ENCODE results near the gene C16orf74.

Gene C16orf74

DNA sequence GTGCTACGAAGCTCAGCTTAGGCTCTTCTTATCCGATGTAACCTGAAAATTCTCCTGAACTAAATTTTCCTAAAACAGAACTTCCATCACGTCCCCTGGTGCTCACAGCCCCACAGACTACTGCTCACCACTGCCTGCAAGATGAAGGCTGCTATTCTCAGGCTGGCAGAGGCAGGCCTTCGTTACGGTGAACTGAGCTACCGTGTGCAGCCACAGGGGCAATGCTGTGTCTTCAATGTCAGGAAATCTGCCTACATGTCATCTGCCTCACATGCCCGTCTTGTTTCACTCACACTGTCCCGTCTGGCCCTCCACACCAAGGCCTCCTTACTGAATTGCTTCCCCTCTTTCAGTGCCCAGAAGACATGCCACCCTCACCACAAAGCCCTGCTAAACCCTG is 32.5 kb upstream of the C16orf74 start:
- CTCF ChIA-PET = interaction anchor here (0.7 kb wide), 1 partner anchor 8 kb away, joined by 3 read pairs; no protein-coding TSS in a partner anchor
- H3K27ac Mint-ChIP-seq = peak overlapping the region; percentile 9
- H3K27me3 Mint-ChIP-seq = no peaks in the 10 kb centered on the region
- H3K36me3 Mint-ChIP-seq = peaks cover 34% of the 10 kb centered on the region
- H3K4me1 Mint-ChIP-seq = no peaks in the 10 kb centered on the region
- DNase-seq = no peak
- H3K9me3 Mint-ChIP-seq = no peaks in the 10 kb centered on the region
- H3K4me3 Mint-ChIP-seq = no peak overlapping the region

GRCh38 chr16:85782451-85782850 is 31.6 kb upstream of the C16orf74 start:
- no peaks in the 10 kb centered on the region for H3K4me1 Mint-ChIP-seq
- H3K27me3 Mint-ChIP-seq = no peaks in the 10 kb centered on the region
- H3K27ac Mint-ChIP-seq = peak overlapping the region; percentile 49
- no peak for DNase-seq
- no peak overlapping the region for H3K4me3 Mint-ChIP-seq
- no peaks in the 10 kb centered on the region for H3K9me3 Mint-ChIP-seq
- CTCF ChIA-PET = no interaction called here
- H3K36me3 Mint-ChIP-seq = peaks cover 38% of the 10 kb centered on the region

GRCh38 chr16:85781695-85782370 is 30.9 kb upstream of the C16orf74 start:
- no peaks in the 10 kb centered on the region for H3K27me3 Mint-ChIP-seq
- no peak overlapping the region for H3K4me3 Mint-ChIP-seq
- peaks cover 38% of the 10 kb centered on the region for H3K36me3 Mint-ChIP-seq
- no peaks in the 10 kb centered on the region for H3K9me3 Mint-ChIP-seq
- H3K4me1 Mint-ChIP-seq = no peaks in the 10 kb centered on the region
- CTCF ChIA-PET = no interaction called here
- H3K27ac Mint-ChIP-seq = no peak overlapping the region
- no peak for DNase-seq

GRCh38 chr16:85781156-85781555 is 30.3 kb upstream of the C16orf74 start:
- peaks cover 40% of the 10 kb centered on the region for H3K36me3 Mint-ChIP-seq
- H3K9me3 Mint-ChIP-seq = no peaks in the 10 kb centered on the region
- H3K27ac Mint-ChIP-seq = no peak overlapping the region
- CTCF ChIA-PET = no interaction called here
- H3K27me3 Mint-ChIP-seq = no peaks in the 10 kb centered on the region
- no peak overlapping the region for H3K4me3 Mint-ChIP-seq
- no peak for DNase-seq
- no peaks in the 10 kb centered on the region for H3K4me1 Mint-ChIP-seq

DNA sequence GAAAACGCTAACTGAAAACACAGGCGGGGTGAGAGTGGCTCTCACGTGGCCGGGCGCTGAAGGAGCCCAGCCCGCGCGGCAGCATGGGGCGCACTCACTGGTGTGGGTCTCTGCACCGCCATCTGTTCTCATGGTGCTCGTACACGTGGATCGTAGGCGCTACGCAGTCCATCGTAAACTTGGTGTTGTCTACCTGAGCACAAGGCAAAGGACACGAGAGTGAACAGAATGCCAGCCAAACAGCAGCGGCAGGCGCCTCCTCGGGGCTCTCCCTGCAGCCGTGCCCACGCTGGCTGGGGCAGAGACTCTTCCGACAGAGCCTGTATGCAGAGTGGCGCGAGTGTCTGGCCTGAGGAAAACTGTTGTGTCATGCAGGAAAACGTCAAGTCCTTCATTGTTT is 29.4 kb upstream of the C16orf74 start:
- H3K4me1 Mint-ChIP-seq = no peaks in the 10 kb centered on the region
- no peak overlapping the region for H3K4me3 Mint-ChIP-seq
- no peaks in the 10 kb centered on the region for H3K9me3 Mint-ChIP-seq
- no peak overlapping the region for H3K27ac Mint-ChIP-seq
- CTCF ChIA-PET = interaction anchor here (1.3 kb wide), 1 partner anchor 20 kb away, joined by 3 read pairs; no protein-coding TSS in a partner anchor
- H3K27me3 Mint-ChIP-seq = no peaks in the 10 kb centered on the region
- no peak for DNase-seq
- H3K36me3 Mint-ChIP-seq = peaks cover 32% of the 10 kb centered on the region

GRCh38 chr16:85778873-85779272 is 28.0 kb upstream of the C16orf74 start:
- no peaks in the 10 kb centered on the region for H3K27me3 Mint-ChIP-seq
- H3K36me3 Mint-ChIP-seq = peaks cover 32% of the 10 kb centered on the region
- H3K4me1 Mint-ChIP-seq = no peaks in the 10 kb centered on the region
- H3K27ac Mint-ChIP-seq = no peak overlapping the region
- no peak overlapping the region for H3K4me3 Mint-ChIP-seq
- CTCF ChIA-PET = no interaction called here
- no peaks in the 10 kb centered on the region for H3K9me3 Mint-ChIP-seq
- no peak for DNase-seq

DNA sequence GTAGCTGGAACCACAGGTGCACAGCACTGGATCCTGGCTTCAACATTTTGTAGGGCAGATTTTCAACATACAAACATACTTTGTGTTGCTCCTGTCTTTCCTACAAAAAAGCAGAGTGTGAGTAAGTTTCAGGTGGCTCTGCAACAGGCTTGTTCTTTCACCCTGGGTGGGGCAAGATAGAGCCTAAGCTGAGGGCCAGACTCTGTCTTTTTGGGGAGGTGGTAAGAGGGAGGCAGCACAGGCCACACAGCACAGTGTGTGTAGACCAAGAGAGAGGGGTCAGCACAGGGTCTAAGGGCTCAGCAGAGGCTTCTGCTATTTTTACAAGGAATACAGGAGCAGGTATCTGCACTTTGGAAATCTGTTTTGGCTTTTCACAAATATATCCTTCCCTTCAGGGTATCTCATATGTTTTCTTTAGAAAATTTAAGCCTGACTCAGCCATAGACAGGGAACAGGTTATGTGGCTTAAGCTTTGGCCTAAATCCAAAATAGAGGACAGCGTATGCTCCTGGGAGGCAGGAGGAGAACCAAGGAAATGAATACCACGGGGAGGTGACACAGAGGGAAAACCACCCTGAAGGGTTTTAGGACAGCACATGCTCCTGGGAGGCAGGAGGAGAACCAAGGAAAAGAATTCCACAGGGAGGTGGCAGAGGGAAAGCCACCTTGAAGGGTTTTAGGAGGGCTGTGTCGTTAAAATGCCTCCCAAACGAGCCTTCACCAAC is 26.9 kb upstream of the C16orf74 start:
- Mint-ChIP-seq H3K27ac (no peak overlapping the region), H3K27me3 (no peaks in the 10 kb centered on the region), H3K36me3 (peaks cover 26% of the 10 kb centered on the region), H3K9me3 (no peaks in the 10 kb centered on the region), H3K4me1 (no peaks in the 10 kb centered on the region), H3K4me3 (no peak overlapping the region)
- DNase-seq = no peak
- CTCF ChIA-PET = no interaction called here

GRCh38 chr16:85774811-85775210 is 23.9 kb upstream of the C16orf74 start:
- Mint-ChIP-seq H3K36me3 (peaks cover 19% of the 10 kb centered on the region), H3K27me3 (no peaks in the 10 kb centered on the region), H3K27ac (no peak overlapping the region), H3K4me1 (no peaks in the 10 kb centered on the region), H3K4me3 (no peak overlapping the region), H3K9me3 (no peaks in the 10 kb centered on the region)
- CTCF ChIA-PET = no interaction called here
- DNase-seq = no peak

GRCh38 chr16:85774136-85774535 is 23.2 kb upstream of the C16orf74 start:
- H3K27ac Mint-ChIP-seq = no peak overlapping the region
- no peak for DNase-seq
- H3K27me3 Mint-ChIP-seq = no peaks in the 10 kb centered on the region
- H3K9me3 Mint-ChIP-seq = no peaks in the 10 kb centered on the region
- no peak overlapping the region for H3K4me3 Mint-ChIP-seq
- peaks cover 12% of the 10 kb centered on the region for H3K36me3 Mint-ChIP-seq
- no peaks in the 10 kb centered on the region for H3K4me1 Mint-ChIP-seq
- CTCF ChIA-PET = no interaction called here

DNA sequence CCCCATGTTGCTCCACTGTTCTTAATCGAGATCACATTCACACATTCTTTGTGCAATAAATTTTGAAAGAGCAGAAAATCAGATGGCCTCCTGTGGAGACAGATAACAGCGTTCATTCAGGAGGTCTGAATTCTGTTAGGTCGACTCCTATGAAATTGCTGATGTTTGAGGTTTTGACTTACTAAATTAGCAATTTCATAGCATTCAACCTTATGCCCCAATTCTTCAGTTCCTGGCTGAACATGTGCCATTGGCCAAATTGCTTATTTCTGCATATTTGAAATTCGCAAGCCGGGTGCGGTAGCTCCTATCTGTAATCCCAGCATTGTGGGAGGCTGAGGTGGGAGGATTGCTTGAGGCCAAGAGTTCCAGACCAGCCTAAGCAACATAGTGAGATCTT is 22.1 kb upstream of the C16orf74 start:
- Mint-ChIP-seq H3K4me1 (no peaks in the 10 kb centered on the region), H3K36me3 (peaks cover 7% of the 10 kb centered on the region), H3K27ac (no peak overlapping the region), H3K4me3 (no peak overlapping the region), H3K27me3 (no peaks in the 10 kb centered on the region), H3K9me3 (no peaks in the 10 kb centered on the region)
- no peak for DNase-seq
- CTCF ChIA-PET = interaction anchor here (1.0 kb wide), 1 partner anchor 11 kb away, joined by 3 read pairs; no protein-coding TSS in a partner anchor

- DNase-seq = no peak
- CTCF ChIA-PET = no interaction called here
- no peaks in the 10 kb centered on the region for H3K9me3 Mint-ChIP-seq
- peaks cover 10% of the 10 kb centered on the region for H3K27me3 Mint-ChIP-seq
- H3K4me1 Mint-ChIP-seq = no peaks in the 10 kb centered on the region
- H3K36me3 Mint-ChIP-seq = no peaks in the 10 kb centered on the region
- H3K27ac Mint-ChIP-seq = no peak overlapping the region
- no peak overlapping the region for H3K4me3 Mint-ChIP-seq
Observed at GRCh38 chr16:85770741-85771140, 19.8 kb upstream of the C16orf74 start.

- no peak overlapping the region for H3K27ac Mint-ChIP-seq
- peaks cover 13% of the 10 kb centered on the region for H3K27me3 Mint-ChIP-seq
- CTCF ChIA-PET = no interaction called here
- H3K4me1 Mint-ChIP-seq = no peaks in the 10 kb centered on the region
- H3K4me3 Mint-ChIP-seq = no peak overlapping the region
- DNase-seq = no peak
- H3K36me3 Mint-ChIP-seq = no peaks in the 10 kb centered on the region
- no peaks in the 10 kb centered on the region for H3K9me3 Mint-ChIP-seq
Observed at GRCh38 chr16:85768199-85768598, 17.3 kb upstream of the C16orf74 start.

- DNase-seq = no peak
- CTCF ChIA-PET = no interaction called here
- no peaks in the 10 kb centered on the region for H3K4me1 Mint-ChIP-seq
- no peaks in the 10 kb centered on the region for H3K9me3 Mint-ChIP-seq
- H3K4me3 Mint-ChIP-seq = no peak overlapping the region
- H3K27me3 Mint-ChIP-seq = peaks cover 14% of the 10 kb centered on the region
- H3K27ac Mint-ChIP-seq = no peak overlapping the region
- H3K36me3 Mint-ChIP-seq = no peaks in the 10 kb centered on the region
Observed at GRCh38 chr16:85767531-85767930, 16.6 kb upstream of the C16orf74 start.

GRCh38 chr16:85765767-85766166 is 14.9 kb upstream of the C16orf74 start:
- H3K27me3 Mint-ChIP-seq = peaks cover 21% of the 10 kb centered on the region
- no peak for DNase-seq
- H3K9me3 Mint-ChIP-seq = no peaks in the 10 kb centered on the region
- H3K36me3 Mint-ChIP-seq = no peaks in the 10 kb centered on the region
- no peak overlapping the region for H3K27ac Mint-ChIP-seq
- H3K4me3 Mint-ChIP-seq = no peak overlapping the region
- CTCF ChIA-PET = no interaction called here
- H3K4me1 Mint-ChIP-seq = no peaks in the 10 kb centered on the region

- H3K27ac Mint-ChIP-seq = no peak overlapping the region
- H3K27me3 Mint-ChIP-seq = peaks cover 26% of the 10 kb centered on the region
- CTCF ChIA-PET = no interaction called here
- H3K4me1 Mint-ChIP-seq = no peaks in the 10 kb centered on the region
- DNase-seq = no peak
- no peaks in the 10 kb centered on the region for H3K9me3 Mint-ChIP-seq
- H3K36me3 Mint-ChIP-seq = no peaks in the 10 kb centered on the region
- H3K4me3 Mint-ChIP-seq = no peak overlapping the region
Observed at GRCh38 chr16:85765211-85765610, 14.3 kb upstream of the C16orf74 start.
